Measurements from ENCODE around the gene ARHGAP15.

- TF ChIP-seq FOXP2 (optimal IDR thresholded peaks at IDR 0.05; ENCODE audit: control extremely low read depth, extremely low read length, insufficient read depth) (no peak), EZH2 (IDR thresholded peaks at IDR 0.05) (no peak)
Measured at GRCh38 chr2:143675021-143675420, 545.8 kb downstream of the ARHGAP15 start.
